Superior temporal gyrus (tissue), 1 donor: ENCODE data around the gene OR5D18.
"Not testable (repeated sequence)": the region's sequence is repeated elsewhere in the genome, so short reads cannot be mapped to it uniquely, and the experiment has no call there.

ENCODE experiments used
- DNase-seq: peaks from one replicate; pipeline ENCODE4 v3.0.0-alpha.2; 2016; ENCODE audit errors: extremely low spot score

The OR5D18 gene

GRCh38 chr11:55819330-55819729, at the start of gene OR5D18:
OR5D18 (plus strand) TSS chr11:55819630; CDS start chr11:55819630, 0 bp downstream.
- no peak for DNase-seq

GRCh38 chr11:55773138-55773537, 46.3 kb upstream of the OR5D18 start, which contains the start of gene OR5D13:
OR5D13 (plus strand) TSS chr11:55773438; CDS start chr11:55773438, 0 bp downstream.
- DNase-seq = no peak

- no peak for DNase-seq
These were observed 27.8 kb upstream of the OR5D18 start for GRCh38 chr11:55791606-55792005.

GRCh38 chr11:55793321-55793720, 26.1 kb upstream of the OR5D18 start:
- DNase-seq = no peak

GRCh38 chr11:55795256-55795655, 24.2 kb upstream of the OR5D18 start, which contains the start of gene OR5D14:
OR5D14 (plus strand) TSS chr11:55795556; CDS start chr11:55795556, 0 bp downstream.
- DNase-seq = no peak

GRCh38 chr11:55806248-55806647, 13.2 kb upstream of the OR5D18 start:
- DNase-seq = no peak

GRCh38 chr11:55811067-55811466, 8.4 kb upstream of the OR5D18 start, which contains the start of gene OR5L1:
OR5L1 (plus strand) TSS chr11:55811367; CDS start chr11:55811467, 100 bp downstream.
- DNase-seq = no peak

GRCh38 chr11:55826919-55827318, 7.5 kb downstream of the OR5D18 start, which contains the start of gene OR5L2:
OR5L2 (plus strand) TSS chr11:55827219; CDS start chr11:55827219, 0 bp downstream.
- DNase-seq = no peak

- DNase-seq = no peak
These were observed 19.0 kb downstream of the OR5D18 start, which contains the start of gene OR5D16 for GRCh38 chr11:55838452-55838851. OR5D16 (plus strand) TSS chr11:55838752; CDS start chr11:55838752, 0 bp downstream.

GRCh38 chr11:55847453-55847852, 28.0 kb downstream of the OR5D18 start:
- no peak for DNase-seq

- DNase-seq = no peak
These were observed 29.6 kb downstream of the OR5D18 start for GRCh38 chr11:55849037-55849436.

GRCh38 chr11:55852141-55852540, 32.7 kb downstream of the OR5D18 start:
- no peak for DNase-seq

- DNase-seq = no peak
These were observed 35.3 kb downstream of the OR5D18 start for GRCh38 chr11:55854704-55855103.

GRCh38 chr11:55867354-55867753, 47.9 kb downstream of the OR5D18 start:
- DNase-seq = not testable (repeated sequence)
